Adrenal gland (tissue), 12 donors: ENCODE measurements around the gene VWA3A. TPM values are rescaled to one million over a fixed set of nuclear protein-coding genes. Genes with fewer than 3 reads are reported as not detected.
"Not testable (repeated sequence)": the region's sequence is repeated elsewhere in the genome, so short reads cannot be mapped to it uniquely, and the experiment has no call there.

Experiments used
- DNase-seq, 7 donors: peaks; one replicate each; pipeline ENCODE4 v3.0.0-alpha.2; 2019 to 2020
- H3K27ac ChIP-seq, 5 donors: fragments of 200-600 bp; sonication (generic) in 4 of 5; 1 replicate in 3 of 5; 2 replicates in 2 of 5; pipeline versions ENCODE4 v1.5.1 to v1.8.0; 2016 to 2020; ENCODE audit warnings: mild to moderate bottlenecking in 1 of 5
- H3K27me3 ChIP-seq: fragments of 200-600 bp; 2 replicates; pipeline ENCODE4 v1.8.0; 2021
- H3K36me3 ChIP-seq, 2 donors: fragments of 200-600 bp; replicated peaks in 1 of 2; 1 replicate in 1 of 2; 2 replicates in 1 of 2; pipeline versions ENCODE4 v1.5.1 to v1.8.0; 2018 to 2022
- H3K4me1 ChIP-seq, 2 donors: fragments of 200-600 bp; replicated peaks in 1 of 2; 1 replicate in 1 of 2; 2 replicates in 1 of 2; pipeline versions ENCODE4 v1.5.1 to v1.8.0; 2018 to 2021
- H3K4me3 ChIP-seq, 4 donors: fragments of 200-600 bp; sonication (generic) in 3 of 4; one replicate each; pipeline ENCODE4 v1.5.1; 2016 to 2018
- H3K9me3 ChIP-seq, 3 donors: fragments of 200-600 bp; sonication (generic) in 1 of 3; replicated peaks in 1 of 3; 1 replicate in 2 of 3; 2 replicates in 1 of 3; pipeline versions ENCODE4 v1.5.1 to v1.8.0; 2016 to 2021
- CTCF ChIP-seq, 6 experiments: fragments of 450-650 bp in 4 of 6; fragments of 200-600 bp in 2 of 6; sonication (generic) in 1 of 6; IDR thresholded peaks; 1 replicate in 5 of 6; 2 replicates in 1 of 6; pipeline versions ENCODE4 v1.5.1 to v1.8.0; 2016 to 2021; ENCODE audit warnings: antibody characterized with exemption in 6 of 6, mild to moderate bottlenecking in 2 of 6, moderate library complexity in 1 of 6
- POLR2A ChIP-seq, 2 donors: fragments of 450-650 bp; IDR thresholded peaks; one replicate each; pipeline ENCODE4 v1.6.1; 2017; ENCODE audit warnings: antibody characterized with exemption in 2 of 2, mild to moderate bottlenecking in 2 of 2, moderate library complexity in 1 of 2
- WGBS, 4 donors: extraction: QIAGEN DNeasy Blood & Tissue Kit in 2 of 4; methylation state at CpG; one replicate each; pipeline versions ENCODE4 v1.1.5 to v1.1.7; 2013 to 2017; 5-methylcytosine and 5-hydroxymethylcytosine counted together
- intact Hi-C, 2 donors: fragments of 100-400 bp; cut with DNase I; formaldehyde crosslinking; loops; one replicate each; pipeline versions ENCODE4 v1.14.1 to v1.15.0; 2022 to 2023
- polyA plus RNA-seq, 3 donors: library from polyadenylated mRNA; stranded (reverse); fragments of 200-250 nt in 2 of 3; fragments of 350-450 nt in 1 of 3; fragmentation: Illumina TruSeq in 1 of 3; extraction: RNeasy Lipid Tissue Mini Kit (QIAGEN cat#74804) in 1 of 3; gene quantifications; one replicate each; pipeline ENCODE4 v1.2.3, GENCODE V29; 2013 to 2014
- total RNA-seq, 9 donors: library from RNA; depleted of rRNA in 4 of 9; stranded (reverse); fragments of >200 nt in 4 of 9; fragments of 120-200 nt in 1 of 9; fragmentation: NEBNext Ultra II Directional in 1 of 9; extraction: Animal tissue kit (Norgen Biotek cat#: 25700) in 1 of 9; gene quantifications; one replicate each; pipeline versions ENCODE4 v1.1.0 to v1.2.4, GENCODE V29; 2013 to 2023
- donor health status: healthy with polysubstance abuse.
- donor health status: Bipolar disorder and iron deficiency.
- donor health status: DM: yes; HTN: yes; CAD: no.
- donor health status: DM: no; HTN: no; CAD: no.
- donor health status: DM: no; HTN: no; CAD: no.
- donor health status: DM: yes; HTN: yes; CAD: no.

Gene VWA3A
- total and polyA plus RNA-seq, 12 donors: 0.17 to 0.72 (median 0.29) TPM; not detected in 6

GRCh38 chr16:22165508-22166285, 73.4 kb downstream of the VWA3A start:
- Histone ChIP-seq H3K4me1 (no peaks in the 10 kb centered on the region), H3K27ac (no peak overlapping the region), H3K36me3 (no peaks in the 10 kb centered on the region), H3K9me3 (no peaks in the 10 kb centered on the region), H3K27me3 (peaks cover 16% of the 10 kb centered on the region), H3K4me3 (no peak overlapping the region)
- TF ChIP-seq POLR2A (IDR thresholded peaks at IDR 0.05) (no peak), CTCF (IDR thresholded peaks at IDR 0.05) (no peak)
- no peak for DNase-seq
- intact Hi-C loops: no loop called here
- 79 to 95% (median 94%) methylated on average over 4 to 16 of the region's 16 CpGs for WGBS, 4 donors

- H3K36me3 ChIP-seq: no peaks in the 10 kb centered on the region
- H3K27me3 ChIP-seq: no peaks in the 10 kb centered on the region
- H3K4me1 ChIP-seq: no peaks in the 10 kb centered on the region
- no peaks in the 10 kb centered on the region for H3K9me3 ChIP-seq
- DNase-seq: no peak
- intact Hi-C loops: no loop called here
- TF ChIP-seq POLR2A (IDR thresholded peaks at IDR 0.05) (no peak), CTCF (IDR thresholded peaks at IDR 0.05) (no peak)
- no peak overlapping the region for H3K27ac ChIP-seq
- 80 to 91% (median 88%) methylated on average over 1 to 6 of the region's 6 CpGs; no CpG with 5 or more reads in 1 of the 4 donors for WGBS, 4 donors
- H3K4me3 ChIP-seq: no peak overlapping the region
Observed at GRCh38 chr16:22171953-22172352, 79.6 kb downstream of the VWA3A start.

GRCh38 chr16:22172642-22173041, 80.3 kb downstream of the VWA3A start:
- not testable (repeated sequence) for DNase-seq, H3K9me3 ChIP-seq
- WGBS, 4 donors: 69 to 92% (median 84%) methylated on average over 1 of the region's 1 CpG

GRCh38 chr16:22174642-22175041, 82.3 kb downstream of the VWA3A start:
- TF ChIP-seq POLR2A (IDR thresholded peaks at IDR 0.05) (no peak), CTCF (IDR thresholded peaks at IDR 0.05) (no peak)
- Histone ChIP-seq H3K4me1 (no peaks in the 10 kb centered on the region), H3K27ac (no peak overlapping the region), H3K27me3 (no peaks in the 10 kb centered on the region), H3K9me3 (no peaks in the 10 kb centered on the region), H3K36me3 (no peaks in the 10 kb centered on the region), H3K4me3 (no peak overlapping the region)
- intact Hi-C loops: no loop called here
- no peak for DNase-seq
- 63 to 73% (median 66%) methylated on average over 5 to 9 of the region's 9 CpGs for WGBS, 4 donors

More at GRCh38 chr16:22172642-22173041, 80.3 kb downstream of the VWA3A start:
- intact Hi-C loops, H3K4me1 ChIP-seq, H3K27me3 ChIP-seq, H3K4me3 ChIP-seq, H3K36me3 ChIP-seq, H3K27ac ChIP-seq: not testable (repeated sequence)
